GM23338 (cell line): ENCODE measurements around the gene GOLGA6C. TPM values are rescaled to one million over a fixed set of nuclear protein-coding genes. Genes with fewer than 3 reads are reported as not detected.
"Not testable (repeated sequence)": the region's sequence is repeated elsewhere in the genome, so short reads cannot be mapped to it uniquely, and the experiment has no call there.

Experiments used
- ATAC-seq: fragments of 200-7000 bp; cut with Tn5 transposase; 3 replicates; pipeline ENCODE4 v1.9.1; 2020
- DNase-seq: peaks from one replicate; pipeline ENCODE4 v3.0.0-alpha.2; 2015; ENCODE audit warnings: low spot score
- H2AFZ ChIP-seq: fragments of 200-600 bp; sonication (generic); 2 replicates; pipeline ENCODE4 v1.8.0; 2016; ENCODE audit warnings: antibody characterized with exemption, mild to moderate bottlenecking, moderate library complexity
- H3F3A ChIP-seq: fragments of 200-600 bp; sonication (generic); replicated peaks from 2 replicates; pipeline ENCODE4 v1.8.0; 2017; ENCODE audit warnings: antibody characterized with exemption, mixed run types, low read depth
- H3K27ac ChIP-seq: fragments of 200-600 bp; sonication (generic); 2 replicates; pipeline ENCODE4 v1.6.1; 2016; ENCODE audit warnings: low read depth
- H3K27me3 ChIP-seq: fragments of 200-600 bp; sonication (generic); 2 replicates; pipeline ENCODE4 v1.8.0; 2016; ENCODE audit warnings: mild to moderate bottlenecking, mixed run types, moderate library complexity; ENCODE audit not compliant: insufficient read depth
- H3K36me3 ChIP-seq: fragments of 200-600 bp; sonication (generic); 2 replicates; pipeline ENCODE4 v1.8.0; 2016; ENCODE audit warnings: mild to moderate bottlenecking; ENCODE audit not compliant: insufficient read depth
- H3K4me1 ChIP-seq: fragments of 200-600 bp; sonication (generic); 2 replicates; pipeline ENCODE4 v1.8.0; 2016; ENCODE audit warnings: mild to moderate bottlenecking, moderate library complexity; ENCODE audit not compliant: insufficient read depth
- H3K4me2 ChIP-seq: fragments of 200-600 bp; sonication (generic); 2 replicates; pipeline ENCODE4 v1.7.1; 2017; ENCODE audit warnings: mixed run types
- H3K4me3 ChIP-seq: fragments of 200-600 bp; sonication (generic); 2 replicates; pipeline ENCODE4 v1.6.1; 2016; ENCODE audit warnings: mixed run types
- H3K79me2 ChIP-seq: fragments of 200-600 bp; sonication (generic); replicated peaks from 2 replicates; pipeline ENCODE4 v1.8.0; 2017; ENCODE audit warnings: mild to moderate bottlenecking; ENCODE audit not compliant: insufficient read depth
- H3K9me2 ChIP-seq: fragments of 200-600 bp; sonication (generic); 2 replicates; pipeline ENCODE4 v1.8.0; 2017; ENCODE audit not compliant: insufficient read depth
- H4K20me1 ChIP-seq: fragments of 200-600 bp; sonication (generic); replicated peaks from 2 replicates; pipeline ENCODE4 v1.8.0; 2017; ENCODE audit warnings: mild to moderate bottlenecking; ENCODE audit not compliant: insufficient read depth
- H3K27ac Mint-ChIP-seq: 2 replicates; pipeline ENCODE4 v1.8.0; 2020; ENCODE audit warnings: inconsistent platforms, mild to moderate bottlenecking, moderate library complexity, mixed read lengths
- H3K27me3 Mint-ChIP-seq: 3 replicates; pipeline ENCODE4 v1.8.0; 2022; ENCODE audit warnings: low read depth, mild to moderate bottlenecking, moderate library complexity, mixed read lengths, inconsistent platforms; ENCODE audit not compliant: insufficient read depth, poor library complexity
- H3K36me3 Mint-ChIP-seq: 3 replicates; pipeline ENCODE4 v1.8.0; 2021; ENCODE audit warnings: low read depth, mild to moderate bottlenecking, inconsistent platforms, moderate library complexity, mixed read lengths
- H3K4me1 Mint-ChIP-seq: 3 replicates; pipeline ENCODE4 v1.8.0; 2020; ENCODE audit warnings: mild to moderate bottlenecking, inconsistent platforms, mixed read lengths
- H3K4me3 Mint-ChIP-seq: 3 replicates; pipeline ENCODE4 v1.8.0; 2021; ENCODE audit warnings: moderate library complexity, mild to moderate bottlenecking, inconsistent platforms, mixed read lengths
- H3K9me3 Mint-ChIP-seq: 3 replicates; pipeline ENCODE4 v1.8.0; 2020; ENCODE audit warnings: moderate library complexity, mild to moderate bottlenecking, inconsistent platforms, mixed read lengths
- EZH2 ChIP-seq: fragments of 200-600 bp; sonication (generic); IDR thresholded peaks from one replicate; pipeline ENCODE4 v1.8.0; 2017; ENCODE audit warnings: antibody characterized with exemption, mild to moderate bottlenecking, low read depth; ENCODE audit not compliant: unreplicated experiment
- NANOG ChIP-seq: IDR thresholded peaks from 2 replicates; pipeline ENCODE4 v1.6.1; 2016; ENCODE audit warnings: antibody characterized with exemption, borderline replicate concordance
- ZNF462 ChIP-seq: fragments of 250-450 bp; sonication (Bioruptor Pico); IDR thresholded peaks from 2 replicates; pipeline ENCODE4 v1.5.0; 2020; ENCODE audit warnings: mild to moderate bottlenecking, moderate library complexity
- polyA plus RNA-seq: library from polyadenylated mRNA; unstranded; fragments of >200 nt; fragmentation: Nextera tagmentation; extraction: Ambion mirVana; gene quantifications from 2 replicates; pipeline ENCODE4 v1.2.1, GENCODE V29; 2016
- total RNA-seq: library from RNA; depleted of rRNA; stranded (reverse); fragments of >200 nt; shearing (Covaris generic); gene quantifications from 2 replicates; pipeline ENCODE4 v1.2.3, GENCODE V29; 2014

GOLGA6C gene
- total and polyA plus RNA-seq, 2 experiments from 2014 or later = 0.34 to 1.3 TPM

- Histone ChIP-seq H3K36me3 (no peaks in the 10 kb centered on the region), H3K4me1 (no peaks in the 10 kb centered on the region), H3K79me2 (no peaks in the 10 kb centered on the region), H3K4me2 (no peak overlapping the region), H2AFZ (no peak overlapping the region), H4K20me1 (no peaks in the 10 kb centered on the region), H3K9me2 (no peaks in the 10 kb centered on the region), H3F3A (no peaks in the 10 kb centered on the region), H3K27ac (no peak overlapping the region), H3K4me3 (no peak overlapping the region), H3K27me3 (no peaks in the 10 kb centered on the region)
- DNase-seq (no peak), ATAC-seq (no peak)
- peaks cover 12% of the 10 kb centered on the region for H3K27me3 Mint-ChIP-seq
- TF ChIP-seq EZH2 (no peak), ZNF462 (no peak), NANOG (no peak)
- H3K36me3 Mint-ChIP-seq = no peaks in the 10 kb centered on the region
- H3K4me1 Mint-ChIP-seq = peaks cover 5% of the 10 kb centered on the region; the same call in 1 of the 3 replicates
- H3K4me3 Mint-ChIP-seq = no peak overlapping the region
- no peaks in the 10 kb centered on the region for H3K9me3 Mint-ChIP-seq
- no peak overlapping the region for H3K27ac Mint-ChIP-seq
Observed at GRCh38 chr15:75224281-75224680, 33.9 kb upstream of the GOLGA6C start.

GRCh38 chr15:75225102-75225836 lies 32.9 kb upstream of the GOLGA6C start:
- H4K20me1 ChIP-seq, H3K4me3 Mint-ChIP-seq, H3K27ac ChIP-seq, H2AFZ ChIP-seq, ATAC-seq, H3K4me2 ChIP-seq, H3K9me3 Mint-ChIP-seq, DNase-seq, H3K4me1 ChIP-seq, H3K4me3 ChIP-seq, H3K36me3 Mint-ChIP-seq, H3K27me3 ChIP-seq, H3F3A ChIP-seq, H3K9me2 ChIP-seq, H3K79me2 ChIP-seq, H3K27ac Mint-ChIP-seq, H3K36me3 ChIP-seq, H3K4me1 Mint-ChIP-seq: not testable (repeated sequence)
- peaks cover 14% of the 10 kb centered on the region for H3K27me3 Mint-ChIP-seq
